GM21576 (cell line): Measurements from ENCODE around the gene RELL2.
A peak's percentile ranks its signal among the peaks of the same experiment; 100 is the strongest.

Experiments
- ATAC-seq: cut with Tn5 transposase; IDR thresholded peaks from one replicate; pipeline ENCODE4 v1.9.1; 2021; ENCODE audit warnings: mild to moderate bottlenecking, moderate library complexity; ENCODE audit not compliant: unreplicated experiment

Gene RELL2

DNA sequence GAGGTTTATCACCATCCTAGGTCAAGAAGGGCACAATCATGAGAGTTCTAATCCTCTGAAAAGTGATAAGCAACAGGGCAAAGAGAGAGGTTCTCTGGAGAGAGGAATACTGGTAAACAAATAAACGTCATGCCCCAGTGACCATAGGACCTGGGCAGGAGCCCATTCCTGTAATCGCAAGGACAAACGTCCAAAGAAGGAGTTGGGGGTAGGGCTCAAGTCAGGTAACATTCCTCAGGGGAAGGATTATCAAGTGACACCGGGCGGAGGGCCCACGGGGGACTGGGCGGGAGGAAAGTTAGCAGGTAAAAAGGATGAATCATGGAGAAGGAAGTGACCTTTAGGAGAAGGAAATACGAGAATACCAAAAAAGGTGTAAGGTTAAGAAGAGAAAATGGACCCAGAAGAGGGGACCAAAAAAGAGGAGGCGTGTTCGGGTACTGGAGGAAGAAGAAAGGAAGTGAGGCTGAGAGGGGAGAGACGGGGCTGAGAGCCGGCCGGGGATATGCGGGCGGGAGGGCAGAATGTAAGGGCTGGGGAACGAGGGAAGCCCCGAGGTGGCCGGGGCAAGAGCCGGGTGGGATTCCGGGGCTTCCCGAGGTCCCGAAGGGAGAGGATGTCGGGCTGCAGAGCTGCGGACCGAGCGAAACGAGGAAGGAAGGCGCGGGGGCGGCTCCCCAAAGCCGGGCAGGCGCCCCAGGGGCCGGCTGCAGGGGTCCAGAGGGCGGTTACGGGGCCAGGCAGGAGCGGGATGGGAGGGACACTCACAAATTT, 18.6 kb upstream of the RELL2 start:
- peak; percentile 16 for ATAC-seq

GRCh38 chr5:141618804-141619554, 17.8 kb upstream of the RELL2 start, which contains the start of gene DIAPH1:
TSS of gene DIAPH1 (minus strand) at chr5:141619000. CDS start at chr5:141618914, 86 bp downstream.
- peak; percentile 69 for ATAC-seq

- peak; percentile 61 for ATAC-seq
Measured at GRCh38 chr5:141623186-141623585, 13.6 kb upstream of the RELL2 start.

- ATAC-seq = no peak
Measured at GRCh38 chr5:141623611-141624010, 13.2 kb upstream of the RELL2 start.

DNA sequence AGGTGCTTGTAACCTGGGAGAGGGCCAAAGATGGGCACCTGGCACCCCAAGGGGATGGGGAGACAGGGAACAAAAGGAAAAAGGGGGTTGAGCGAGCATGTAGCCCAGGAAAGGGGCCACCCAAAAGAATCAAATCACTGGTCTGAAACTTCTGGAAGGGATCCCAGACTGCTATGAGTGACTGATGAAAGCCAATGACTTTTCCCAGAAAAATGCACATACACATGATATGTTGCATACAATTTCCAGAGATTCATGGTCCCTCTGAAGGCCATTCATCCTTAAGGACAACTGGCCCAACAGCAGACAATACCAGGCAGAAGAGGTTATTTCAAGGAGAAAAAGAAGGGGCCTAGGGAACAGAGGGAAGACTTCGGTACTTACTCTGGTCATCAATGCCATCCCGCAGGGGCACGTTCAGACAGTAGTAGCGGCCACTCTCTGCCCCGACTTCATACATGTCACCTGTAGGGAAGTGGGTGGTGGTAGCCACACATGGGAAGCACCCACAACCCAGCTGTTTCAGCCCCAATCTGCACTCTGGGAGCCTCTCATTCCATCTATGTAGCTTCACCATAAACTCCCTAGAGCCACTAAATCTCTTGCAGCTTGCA, 8.5 kb upstream of the RELL2 start:
- no peak for ATAC-seq

- no peak for ATAC-seq
Measured at GRCh38 chr5:141630570-141631140, 6.1 kb upstream of the RELL2 start.

DNA sequence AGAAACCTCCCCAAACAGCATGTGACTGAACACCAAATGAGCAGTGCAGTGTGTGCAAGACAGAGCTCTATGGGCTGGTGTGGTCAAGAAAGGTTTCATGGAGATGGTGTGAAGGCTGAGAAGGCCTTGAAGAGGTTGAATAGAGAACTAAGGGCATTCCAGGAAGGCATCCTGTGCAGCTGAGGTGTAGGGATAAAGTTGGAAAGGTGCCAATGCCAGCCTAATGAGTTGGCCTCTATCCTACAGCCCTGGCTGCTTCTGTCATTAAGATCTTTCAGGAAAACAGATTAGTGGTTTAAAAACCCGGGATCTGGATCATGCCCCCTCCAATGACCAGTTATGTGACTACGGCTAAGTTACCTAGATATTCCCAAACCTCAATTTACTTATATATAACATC, 4.1 kb upstream of the RELL2 start:
- ATAC-seq = no peak

- peak; percentile 67 for ATAC-seq
Measured at GRCh38 chr5:141633871-141634561, 2.8 kb upstream of the RELL2 start.

GRCh38 chr5:141634720-141635119, 2.1 kb upstream of the RELL2 start:
- ATAC-seq = no peak

DNA sequence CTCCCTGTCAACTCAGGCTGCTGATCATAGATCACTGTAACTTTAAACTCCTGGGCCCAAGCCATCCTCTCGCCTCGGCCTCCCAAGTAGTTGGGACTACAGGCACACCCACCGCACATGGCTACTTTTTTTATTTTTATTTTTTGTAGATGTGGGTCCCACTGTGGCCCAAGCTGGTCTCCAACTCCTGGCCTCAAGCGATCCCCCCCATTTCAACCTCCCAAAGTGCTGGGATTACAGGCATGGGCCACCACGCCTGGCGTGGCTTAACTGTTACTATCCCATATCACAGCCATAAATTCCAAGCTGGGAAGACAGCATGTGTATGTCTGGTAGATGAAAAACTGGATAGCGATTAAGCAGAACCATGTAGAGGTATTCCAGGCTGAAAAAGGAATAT, 1.2 kb upstream of the RELL2 start:
- ATAC-seq = no peak

GRCh38 chr5:141636106-141636412, 738 bp upstream of the RELL2 start:
- ATAC-seq = no peak

DNA sequence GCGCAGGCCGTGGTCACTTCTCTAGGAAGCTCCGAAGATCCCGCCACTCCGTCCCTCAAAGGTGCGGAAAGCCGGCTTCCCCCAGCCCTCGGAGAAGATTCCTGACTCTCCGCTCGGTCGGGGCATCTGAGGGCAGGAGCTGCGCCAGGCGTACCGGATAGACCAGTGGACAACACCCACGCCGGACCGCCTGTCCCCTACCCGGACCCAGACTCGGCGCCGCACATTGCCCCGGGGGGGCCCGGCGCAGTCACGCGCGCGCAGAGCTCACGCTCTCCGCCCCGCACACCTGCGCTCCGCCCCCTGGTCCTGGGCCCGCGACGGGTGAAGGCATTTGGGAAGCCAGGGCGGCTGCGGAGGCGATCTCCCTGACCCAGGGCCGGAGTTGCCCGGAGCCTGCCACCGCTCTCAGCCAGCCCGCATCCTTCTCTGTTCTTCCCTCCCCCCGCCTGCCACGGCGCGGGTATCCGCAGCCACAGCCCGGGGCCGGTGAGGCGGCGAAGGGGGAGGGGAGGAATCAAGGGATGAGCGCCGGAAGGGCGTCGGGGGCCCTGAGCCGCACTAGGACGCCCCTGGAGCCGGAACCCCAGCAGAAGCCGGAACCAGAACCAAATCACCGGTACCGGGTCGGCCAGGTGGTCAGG, 448 bp downstream of the RELL2 start:
- ATAC-seq = peak; percentile 15

GRCh38 chr5:141637767-141638419, 1.1 kb downstream of the RELL2 start:
- peak; percentile 33 for ATAC-seq

GRCh38 chr5:141638771-141639170, 2.0 kb downstream of the RELL2 start:
- no peak for ATAC-seq

- ATAC-seq = no peak
Measured at GRCh38 chr5:141639357-141640050, 2.7 kb downstream of the RELL2 start.

GRCh38 chr5:141640051-141640415, 3.2 kb downstream of the RELL2 start:
- ATAC-seq = no peak

DNA sequence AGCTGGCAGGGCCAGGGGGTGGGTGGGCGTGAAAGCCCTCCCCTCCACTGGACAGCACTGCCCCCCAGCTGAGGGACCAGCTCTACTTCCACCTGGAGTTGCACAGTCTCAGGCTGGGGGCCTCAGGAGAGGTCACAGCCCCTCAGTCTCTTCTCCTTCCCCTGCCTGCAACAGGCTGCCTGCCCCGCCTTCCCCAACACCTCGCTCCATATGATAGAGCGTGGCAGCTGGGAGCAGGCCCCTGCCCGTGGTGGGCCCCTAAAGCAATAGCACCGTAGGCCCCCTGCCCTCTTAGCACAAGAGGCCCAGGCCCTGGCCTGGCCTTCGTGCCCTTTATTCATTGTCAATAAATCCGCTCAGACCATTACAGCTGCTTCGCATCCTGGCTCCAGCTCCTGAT, 3.9 kb downstream of the RELL2 start:
- ATAC-seq = no peak

GRCh38 chr5:141641634-141642267, 5.0 kb downstream of the RELL2 start:
- ATAC-seq = peak; percentile 37

- ATAC-seq = no peak
Measured at GRCh38 chr5:141646026-141646425, 9.2 kb downstream of the RELL2 start.
